Measurements from ENCODE around the gene SLC22A14. TPM values are rescaled to one million over a fixed set of nuclear protein-coding genes. Genes with fewer than 3 reads are reported as not detected.

SLC22A14 gene
- total RNA-seq, 4 donors from 2014 or later, result 1.2 TPM; not detected in 3

- 52 to 61% methylated on average over 3 of the region's 3 CpGs for WGBS, 2 donors
- H3K4me1 ChIP-seq, result no peaks in the 10 kb centered on the region
- H3K4me3 ChIP-seq, result no peak overlapping the region
- no peak for TF ChIP-seq POLR2A (IDR thresholded peaks at IDR 0.05)
- TF ChIP-seq EP300 (IDR thresholded peaks at IDR 0.05), result no peak
- TF ChIP-seq CTCF (IDR thresholded peaks at IDR 0.05), result no peak
- no peaks in the 10 kb centered on the region for H3K27me3 ChIP-seq
- H3K27ac ChIP-seq, result no peak overlapping the region
- no peaks in the 10 kb centered on the region for H3K9me3 ChIP-seq
- H3K36me3 ChIP-seq, result peaks cover 0 to 17% (median 0%) of the 10 kb centered on the region in 3 donors
- no peak for DNase-seq (ENCODE audit: low spot score in 2 of 2)
Measured at GRCh38 chr3:38270606-38271005, 11.5 kb upstream of the SLC22A14 start.

- H3K27ac ChIP-seq, result no peak overlapping the region
- H3K4me3 ChIP-seq, result no peak overlapping the region
- H3K4me1 ChIP-seq, result no peaks in the 10 kb centered on the region
- TF ChIP-seq POLR2A (IDR thresholded peaks at IDR 0.05) (no peak), CTCF (IDR thresholded peaks at IDR 0.05) (no peak), EP300 (IDR thresholded peaks at IDR 0.05) (no peak)
- no peaks in the 10 kb centered on the region for H3K9me3 ChIP-seq
- H3K36me3 ChIP-seq, result peaks cover 0 to 26% (median 0%) of the 10 kb centered on the region in 3 donors
- whole genome bisulfite sequencing, 2 donors, result 84 to 92% methylated on average over 5 of the region's 5 CpGs
- DNase-seq (ENCODE audit: low spot score in 2 of 2), result no peak
- H3K27me3 ChIP-seq, result no peaks in the 10 kb centered on the region
Measured at GRCh38 chr3:38271553-38271952, 10.5 kb upstream of the SLC22A14 start.

GRCh38 chr3:38274864-38275649 lies 7.0 kb upstream of the SLC22A14 start:
- DNase-seq (ENCODE audit: low spot score in 2 of 2), result no peak
- Histone ChIP-seq H3K27me3 (no peaks in the 10 kb centered on the region), H3K4me3 (no peak overlapping the region), H3K4me1 (no peaks in the 10 kb centered on the region), H3K9me3 (no peaks in the 10 kb centered on the region), H3K36me3 (peaks cover 0 to 45% (median 0%) of the 10 kb centered on the region in 3 donors), H3K27ac (no peak overlapping the region)
- TF ChIP-seq EP300 (IDR thresholded peaks at IDR 0.05) (no peak), POLR2A (IDR thresholded peaks at IDR 0.05) (no peak), CTCF (IDR thresholded peaks at IDR 0.05) (no peak)
- WGBS, 2 donors, result 90 to 94% methylated on average over 17 to 21 of the region's 21 CpGs

GRCh38 chr3:38275658-38276057 lies 6.4 kb upstream of the SLC22A14 start:
- Histone ChIP-seq H3K4me3 (no peak overlapping the region), H3K27ac (no peak overlapping the region), H3K4me1 (no peaks in the 10 kb centered on the region), H3K36me3 (peaks cover 0 to 45% (median 0%) of the 10 kb centered on the region in 3 donors), H3K9me3 (no peaks in the 10 kb centered on the region), H3K27me3 (no peaks in the 10 kb centered on the region)
- TF ChIP-seq POLR2A (IDR thresholded peaks at IDR 0.05) (no peak), EP300 (IDR thresholded peaks at IDR 0.05) (no peak), CTCF (IDR thresholded peaks at IDR 0.05) (no peak)
- no peak for DNase-seq (ENCODE audit: low spot score in 2 of 2)
- 87 to 99% methylated on average over 7 to 8 of the region's 8 CpGs for WGBS, 2 donors

GRCh38 chr3:38276081-38276916 lies 5.8 kb upstream of the SLC22A14 start:
- TF ChIP-seq POLR2A (IDR thresholded peaks at IDR 0.05) (no peak), CTCF (IDR thresholded peaks at IDR 0.05) (no peak), EP300 (IDR thresholded peaks at IDR 0.05) (no peak)
- no peaks in the 10 kb centered on the region for H3K4me1 ChIP-seq
- 88 to 94% methylated on average over 7 to 13 of the region's 13 CpGs for WGBS, 2 donors
- H3K27ac ChIP-seq, result no peak overlapping the region
- no peaks in the 10 kb centered on the region for H3K27me3 ChIP-seq
- no peak overlapping the region for H3K4me3 ChIP-seq
- H3K36me3 ChIP-seq, result peaks cover 0 to 47% (median 0%) of the 10 kb centered on the region in 3 donors
- no peak for DNase-seq (ENCODE audit: low spot score in 2 of 2)
- H3K9me3 ChIP-seq, result no peaks in the 10 kb centered on the region
